GM10266 (cell line): ENCODE data around the gene ZMAT5.

Source experiments
- DNase-seq: peaks from one replicate; pipeline ENCODE4 v3.0.0; 2012; ENCODE audit errors: extremely low spot score
- TF ChIP-seq, protein P1 (sequence below): IDR thresholded peaks from 2 replicates; pipeline ENCODE4 v1.5.1; 2012; ENCODE audit warnings: mild to moderate bottlenecking, low read depth; ENCODE audit not compliant: control insufficient read depth, insufficient read depth; ENCODE audit errors: missing control alignments

ZMAT5 gene

DNA sequence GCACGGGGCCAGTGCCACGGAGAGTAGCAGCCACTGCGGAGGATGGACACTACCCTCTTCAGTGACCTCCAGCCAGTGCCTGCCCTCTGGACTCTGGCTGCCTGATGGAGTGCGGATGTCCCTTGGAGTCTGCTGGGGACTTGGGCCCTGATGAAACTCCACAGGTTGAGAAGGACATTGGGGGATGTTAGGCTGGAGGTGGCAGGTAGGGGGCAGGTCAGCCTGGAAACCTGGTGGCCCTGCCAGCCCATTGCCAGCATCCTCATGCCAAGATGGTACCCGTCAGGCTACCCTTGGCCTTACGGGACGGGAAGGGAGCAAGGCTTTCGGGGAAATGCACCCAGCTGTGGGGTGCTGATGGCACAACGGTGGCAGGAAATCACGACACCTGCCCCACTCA is 43.0 kb downstream of the ZMAT5 start:
- TF ChIP-seq, protein P1, sequence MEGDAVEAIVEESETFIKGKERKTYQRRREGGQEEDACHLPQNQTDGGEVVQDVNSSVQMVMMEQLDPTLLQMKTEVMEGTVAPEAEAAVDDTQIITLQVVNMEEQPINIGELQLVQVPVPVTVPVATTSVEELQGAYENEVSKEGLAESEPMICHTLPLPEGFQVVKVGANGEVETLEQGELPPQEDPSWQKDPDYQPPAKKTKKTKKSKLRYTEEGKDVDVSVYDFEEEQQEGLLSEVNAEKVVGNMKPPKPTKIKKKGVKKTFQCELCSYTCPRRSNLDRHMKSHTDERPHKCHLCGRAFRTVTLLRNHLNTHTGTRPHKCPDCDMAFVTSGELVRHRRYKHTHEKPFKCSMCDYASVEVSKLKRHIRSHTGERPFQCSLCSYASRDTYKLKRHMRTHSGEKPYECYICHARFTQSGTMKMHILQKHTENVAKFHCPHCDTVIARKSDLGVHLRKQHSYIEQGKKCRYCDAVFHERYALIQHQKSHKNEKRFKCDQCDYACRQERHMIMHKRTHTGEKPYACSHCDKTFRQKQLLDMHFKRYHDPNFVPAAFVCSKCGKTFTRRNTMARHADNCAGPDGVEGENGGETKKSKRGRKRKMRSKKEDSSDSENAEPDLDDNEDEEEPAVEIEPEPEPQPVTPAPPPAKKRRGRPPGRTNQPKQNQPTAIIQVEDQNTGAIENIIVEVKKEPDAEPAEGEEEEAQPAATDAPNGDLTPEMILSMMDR: no peak
- no peak for DNase-seq

DNA sequence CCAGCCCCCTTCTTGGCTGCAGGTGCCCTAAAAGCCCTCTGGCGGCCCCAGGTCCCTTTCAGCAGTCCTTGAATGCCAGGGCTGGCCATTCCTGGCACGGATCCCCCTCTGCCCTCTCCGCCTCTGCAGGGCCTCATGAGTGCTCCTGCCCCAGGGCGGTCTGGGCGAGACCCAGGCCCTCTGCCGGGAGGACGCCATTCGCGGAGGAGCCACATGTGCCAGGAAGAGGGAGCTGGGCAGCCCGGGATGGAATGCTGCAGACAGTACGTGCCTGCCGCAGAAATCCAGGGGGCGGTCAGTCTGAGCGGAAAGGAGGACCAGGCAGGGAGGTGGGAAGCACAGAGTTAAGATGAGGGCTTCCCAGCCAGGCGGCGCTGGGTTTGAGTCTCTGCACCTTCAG is 44.2 kb downstream of the ZMAT5 start:
- DNase-seq: no peak
- TF ChIP-seq, protein P1: no peak

DNA sequence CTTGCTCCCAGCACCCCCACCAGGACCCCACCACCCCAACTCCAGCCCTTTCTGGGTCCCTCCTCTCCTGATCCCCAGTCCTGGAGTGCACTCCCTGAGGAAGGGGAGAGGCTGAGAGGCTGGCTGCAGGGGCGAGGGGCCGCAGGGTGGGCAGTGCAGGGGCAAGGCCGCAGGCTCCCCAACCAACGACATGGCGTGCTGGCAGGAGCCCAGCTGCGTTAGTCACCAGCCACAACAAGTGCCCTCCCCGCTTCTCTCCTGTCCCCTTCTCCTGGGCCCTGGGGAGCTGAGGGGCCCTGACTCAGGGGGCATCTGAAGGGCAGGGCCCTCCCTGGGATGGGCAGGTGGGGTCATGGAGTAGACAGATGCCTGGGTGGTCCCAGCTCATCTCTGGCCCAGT is 44.7 kb downstream of the ZMAT5 start:
- TF ChIP-seq, protein P1: no peak
- DNase-seq: no peak

DNA sequence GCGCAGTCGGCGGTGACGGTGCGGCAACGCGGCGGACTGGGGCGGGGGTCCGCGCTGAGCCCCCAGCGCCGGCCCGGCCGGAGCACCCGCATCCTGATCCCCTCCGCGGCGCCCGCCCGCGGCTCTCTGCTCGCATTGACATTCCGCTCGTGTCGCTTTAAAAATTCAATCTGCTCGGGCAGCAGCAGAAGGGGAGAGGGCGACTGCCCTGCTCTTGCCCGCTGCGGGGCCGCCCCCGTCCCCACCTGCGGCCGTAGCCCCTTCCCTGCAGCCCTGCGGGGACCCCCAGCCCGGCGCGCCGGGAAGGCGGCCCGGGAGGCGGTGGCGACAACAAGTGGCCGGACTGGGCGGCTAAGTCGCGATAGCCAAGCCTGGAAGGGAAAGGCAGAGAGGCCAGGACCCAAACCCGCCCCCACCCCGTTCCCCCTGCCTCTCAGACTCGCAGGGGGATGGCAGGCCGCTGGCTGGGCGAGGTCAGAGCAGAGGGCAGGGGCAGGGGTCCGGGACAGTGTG is 45.9 kb downstream of the ZMAT5 start:
- DNase-seq: no peak
- TF ChIP-seq, protein P1: no peak

DNA sequence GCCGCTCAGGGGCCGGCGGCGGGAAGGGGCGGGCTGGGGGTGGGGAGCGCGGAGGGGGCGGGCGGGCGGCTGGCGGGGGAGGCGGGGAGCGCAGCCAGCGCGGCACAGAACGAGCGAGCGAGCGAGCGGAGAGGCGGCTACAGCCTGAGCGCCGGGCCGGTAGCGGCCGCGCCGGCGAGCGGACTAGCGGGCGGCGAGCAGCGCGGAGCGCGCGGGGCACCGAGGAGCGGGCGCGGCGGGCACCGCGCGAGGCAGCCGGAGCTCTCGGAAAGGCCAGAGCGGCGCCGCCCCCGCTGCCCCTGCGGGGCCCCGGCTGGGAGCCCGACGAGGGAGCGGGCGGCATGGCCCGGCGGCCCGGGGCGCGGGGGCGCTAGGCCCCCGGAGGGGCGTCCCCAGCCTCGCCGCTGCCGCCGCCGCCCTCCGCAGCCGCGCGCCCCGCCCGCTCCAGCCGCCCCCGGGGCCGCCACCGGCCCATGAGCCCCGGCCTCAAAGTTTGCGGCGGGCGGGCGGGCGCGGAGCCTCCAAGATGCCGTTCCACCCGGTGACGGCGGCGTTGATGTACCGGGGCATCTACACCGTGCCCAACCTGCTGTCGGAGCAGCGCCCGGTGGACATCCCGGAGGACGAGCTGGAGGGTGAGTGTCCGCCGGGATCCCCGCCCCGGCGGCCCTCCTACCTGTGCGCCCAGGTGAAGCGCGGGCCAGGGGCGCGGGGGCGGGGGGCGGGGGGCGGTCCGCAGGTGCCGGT is 46.7 kb downstream of the ZMAT5 start, which contains the start of gene CABP7:
Gene CABP7 (plus strand): TSS at position 105 of the 747 bp plus-strand sequence. CDS start 422 bp downstream, at position 527.
- no peak for DNase-seq

DNA sequence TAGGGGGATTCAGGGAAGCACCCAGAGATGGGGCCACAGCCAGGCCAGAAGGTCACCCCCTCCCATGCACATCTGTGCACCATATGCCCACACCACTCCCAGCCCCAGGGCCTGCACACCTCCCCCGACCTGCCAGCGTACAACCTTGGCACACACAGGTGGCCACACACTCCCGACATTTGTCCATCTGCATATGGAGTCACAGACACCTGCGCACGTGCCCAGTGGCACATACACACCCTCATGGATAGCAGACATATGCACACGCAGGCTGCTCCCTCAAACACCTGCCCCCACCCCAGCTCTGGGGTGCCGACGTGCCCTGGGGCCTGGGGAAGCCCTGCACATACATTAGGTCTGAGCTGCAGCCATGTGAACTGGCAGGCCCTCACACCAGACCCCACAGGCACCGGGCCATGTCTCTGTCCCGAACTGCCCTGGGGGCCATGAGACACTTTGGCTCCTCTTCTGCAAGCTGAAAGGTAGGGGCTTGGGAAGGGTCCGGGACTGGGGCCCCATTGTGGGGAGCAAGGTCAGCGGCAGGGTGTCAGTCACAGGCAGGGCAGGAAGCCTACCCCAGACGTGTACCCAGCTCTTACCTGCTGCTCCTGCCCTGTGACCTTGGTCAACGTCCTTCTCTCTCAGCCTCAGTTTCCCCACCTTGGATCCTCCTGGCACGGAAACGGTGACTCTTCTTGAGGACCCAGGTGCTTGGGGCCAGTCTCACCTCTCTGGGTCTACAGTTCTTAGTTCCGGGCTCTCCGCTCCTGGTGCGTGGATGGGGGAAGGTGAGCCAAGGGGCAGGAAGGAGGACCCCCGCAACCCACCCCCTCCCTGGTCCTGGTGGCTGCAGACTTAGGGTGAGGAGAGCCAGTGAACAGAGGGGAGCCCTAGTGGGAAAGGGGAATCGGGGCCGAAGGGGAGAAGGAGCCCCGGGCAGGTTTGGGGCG is 47.6 kb downstream of the ZMAT5 start:
- TF ChIP-seq, protein P1: no peak
- no peak for DNase-seq

More for the DNA sequence above, 46.7 kb downstream of the ZMAT5 start, which contains the start of gene CABP7:
- TF ChIP-seq, protein P1: no peak

DNA sequence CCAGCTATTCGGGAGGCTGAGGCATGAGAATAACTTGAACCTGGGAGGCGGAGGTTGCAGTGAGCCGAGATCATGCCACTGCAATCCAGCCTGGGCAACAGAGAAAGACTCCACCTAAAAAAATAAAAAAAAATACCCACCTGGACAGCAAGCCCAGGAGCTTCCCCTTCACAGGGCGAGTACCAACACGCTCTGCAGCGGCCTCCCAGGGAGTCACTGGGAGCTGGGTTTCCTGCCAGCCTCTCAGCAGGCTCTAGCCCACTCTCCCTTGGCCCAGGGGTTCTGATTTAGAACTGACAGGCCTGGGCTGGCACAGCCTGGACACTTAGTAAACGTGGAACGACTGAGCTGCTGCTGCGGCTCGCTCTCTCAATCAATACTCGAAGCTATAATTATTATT is 49.0 kb downstream of the ZMAT5 start:
- DNase-seq: no peak
- TF ChIP-seq, protein P1: no peak
